Measurements from ENCODE around the gene ZRANB3.

Gene ZRANB3

DNA sequence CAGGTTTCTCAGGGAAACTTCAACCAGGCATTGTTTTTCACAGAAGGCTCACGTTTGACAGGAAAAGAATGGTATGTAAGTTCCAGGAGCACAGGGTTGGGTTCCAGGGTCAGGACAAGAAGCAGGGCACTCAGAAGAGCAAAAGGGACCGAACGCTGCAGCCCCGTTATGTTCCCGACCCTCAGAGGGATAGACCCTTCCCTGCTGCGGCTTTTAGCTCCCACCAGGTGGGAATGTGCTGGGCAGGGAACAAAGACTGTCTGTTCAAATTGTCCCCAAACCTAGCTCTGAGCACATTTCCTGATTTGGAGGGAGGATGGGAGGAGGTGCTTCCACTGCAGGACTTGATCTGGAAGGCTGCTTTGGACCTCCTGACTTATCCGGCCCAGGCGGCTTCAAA lies 348.8 kb downstream of the ZRANB3 start:
- Histone ChIP-seq H3K9ac (ENCODE audit: low read length) (no peak overlapping the region), H3K4me3 (ENCODE audit: low read length) (no peak overlapping the region), H3K27ac (ENCODE audit: low read depth, low read length) (no peak overlapping the region), H3K36me3 (ENCODE audit: control insufficient read depth, insufficient read depth, low read length) (no peaks in the 10 kb centered on the region), H3K4me1 (ENCODE audit: control insufficient read depth, insufficient read depth, low read length) (no peaks in the 10 kb centered on the region), H3K27me3 (ENCODE audit: control insufficient read depth, insufficient read depth, low read length) (no peaks in the 10 kb centered on the region)

GRCh38 chr2:135179689-135180088 lies 351.3 kb downstream of the ZRANB3 start:
- Histone ChIP-seq H3K9ac (ENCODE audit: low read length) (no peak overlapping the region), H3K4me3 (ENCODE audit: low read length) (no peak overlapping the region), H3K27me3 (ENCODE audit: control insufficient read depth, insufficient read depth, low read length) (no peaks in the 10 kb centered on the region), H3K36me3 (ENCODE audit: control insufficient read depth, insufficient read depth, low read length) (no peaks in the 10 kb centered on the region), H3K4me1 (ENCODE audit: control insufficient read depth, insufficient read depth, low read length) (no peaks in the 10 kb centered on the region), H3K27ac (ENCODE audit: low read depth, low read length) (no peak overlapping the region)

GRCh38 chr2:135175177-135175576 lies 355.8 kb downstream of the ZRANB3 start:
- no peaks in the 10 kb centered on the region for H3K4me1 ChIP-seq (ENCODE audit: control insufficient read depth, insufficient read depth, low read length)
- H3K9ac ChIP-seq (ENCODE audit: low read length), result no peak overlapping the region
- H3K27me3 ChIP-seq (ENCODE audit: control insufficient read depth, insufficient read depth, low read length), result no peaks in the 10 kb centered on the region
- H3K36me3 ChIP-seq (ENCODE audit: control insufficient read depth, insufficient read depth, low read length), result peaks cover 4% of the 10 kb centered on the region
- H3K27ac ChIP-seq (ENCODE audit: low read depth, low read length), result no peak overlapping the region
- H3K4me3 ChIP-seq (ENCODE audit: low read length), result no peak overlapping the region

- Histone ChIP-seq H3K27ac (ENCODE audit: low read depth, low read length) (no peak overlapping the region), H3K9ac (ENCODE audit: low read length) (no peak overlapping the region), H3K27me3 (ENCODE audit: control insufficient read depth, insufficient read depth, low read length) (no peaks in the 10 kb centered on the region), H3K4me1 (ENCODE audit: control insufficient read depth, insufficient read depth, low read length) (no peaks in the 10 kb centered on the region), H3K4me3 (ENCODE audit: low read length) (no peak overlapping the region), H3K36me3 (ENCODE audit: control insufficient read depth, insufficient read depth, low read length) (peaks cover 4% of the 10 kb centered on the region)
These were observed 356.3 kb downstream of the ZRANB3 start for GRCh38 chr2:135174810-135175093.

DNA sequence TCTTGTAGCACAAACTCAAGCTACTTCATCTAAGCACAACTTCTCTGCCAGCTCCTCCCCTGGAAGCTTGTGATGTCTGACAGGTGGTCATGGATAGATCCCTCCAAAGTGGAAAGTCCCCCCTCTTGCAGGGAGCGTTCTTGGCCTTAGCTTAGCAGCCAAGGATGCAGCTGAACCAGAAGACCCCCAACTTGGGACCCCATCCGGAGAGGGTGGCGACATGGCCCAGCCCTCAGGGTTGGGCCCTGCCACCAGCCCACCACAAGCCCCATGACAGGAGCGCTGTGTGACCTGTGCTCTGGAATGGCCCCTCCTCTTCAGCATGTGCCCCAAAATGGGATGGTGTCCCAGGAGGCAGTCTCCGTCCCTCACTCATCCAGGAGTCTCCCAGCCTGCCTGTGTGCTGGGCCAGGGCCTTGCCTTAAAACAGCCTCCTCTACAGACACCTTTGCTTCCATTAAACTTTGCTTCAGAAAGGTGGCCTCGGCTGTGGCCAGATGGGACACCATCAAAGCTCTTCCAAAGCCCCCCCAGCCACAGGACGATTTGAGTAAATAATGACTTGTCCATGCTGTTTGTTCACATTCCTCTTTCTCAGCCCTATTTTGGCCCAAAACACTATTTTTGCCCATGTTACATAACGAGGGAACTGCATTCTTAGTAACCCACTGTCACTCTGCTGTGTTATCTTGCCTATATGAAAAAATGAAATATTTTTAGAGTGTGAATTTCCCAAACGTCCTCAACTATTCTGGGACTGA lies 356.8 kb downstream of the ZRANB3 start:
- H3K27ac ChIP-seq (ENCODE audit: low read depth, low read length), result no peak overlapping the region
- peaks cover 7% of the 10 kb centered on the region for H3K36me3 ChIP-seq (ENCODE audit: control insufficient read depth, insufficient read depth, low read length)
- no peaks in the 10 kb centered on the region for H3K4me1 ChIP-seq (ENCODE audit: control insufficient read depth, insufficient read depth, low read length)
- H3K9ac ChIP-seq (ENCODE audit: low read length), result no peak overlapping the region
- no peak overlapping the region for H3K4me3 ChIP-seq (ENCODE audit: low read length)
- no peaks in the 10 kb centered on the region for H3K27me3 ChIP-seq (ENCODE audit: control insufficient read depth, insufficient read depth, low read length)

DNA sequence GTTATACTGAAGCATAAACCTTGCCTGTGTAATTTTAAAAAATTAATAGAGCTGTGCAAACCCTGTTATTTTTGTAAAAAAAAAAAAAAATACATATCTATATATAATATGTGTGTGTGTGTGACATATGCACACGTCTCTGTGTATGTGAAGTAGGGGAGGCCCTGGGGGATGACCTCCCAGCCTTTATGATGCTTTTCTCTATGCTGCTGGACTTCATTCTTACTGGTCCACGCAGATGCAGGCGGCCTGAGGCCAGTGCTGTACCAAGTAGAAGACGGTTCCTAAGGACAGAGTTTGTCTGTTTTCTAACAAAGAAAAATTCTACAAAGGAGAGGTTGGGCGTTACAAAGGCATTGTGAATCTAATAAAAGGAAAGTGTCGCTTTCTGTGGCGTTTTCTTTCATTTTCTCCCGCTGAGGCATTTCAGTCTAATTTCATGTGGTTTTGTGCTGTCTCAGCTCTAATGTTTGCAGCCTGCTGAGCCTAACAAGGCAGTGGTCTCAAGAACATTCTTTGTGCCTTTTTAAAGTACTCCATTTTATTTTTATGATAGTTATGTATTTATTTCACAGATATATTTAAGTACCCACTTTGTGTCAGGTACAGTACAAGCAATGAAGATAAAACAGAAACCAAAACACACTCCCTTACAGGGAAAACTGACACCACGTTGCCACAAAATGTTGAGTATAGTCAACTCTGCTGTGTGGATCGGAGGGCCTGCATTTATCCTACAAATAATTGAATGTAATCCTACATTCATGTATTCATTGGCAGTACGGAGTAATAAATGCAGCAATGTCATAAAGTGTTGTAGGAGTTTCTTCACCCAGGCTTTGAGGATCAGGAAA lies 360.9 kb downstream of the ZRANB3 start:
- Histone ChIP-seq H3K27ac (ENCODE audit: low read depth, low read length) (no peak overlapping the region), H3K4me3 (ENCODE audit: low read length) (no peak overlapping the region), H3K27me3 (ENCODE audit: control insufficient read depth, insufficient read depth, low read length) (no peaks in the 10 kb centered on the region), H3K4me1 (ENCODE audit: control insufficient read depth, insufficient read depth, low read length) (no peaks in the 10 kb centered on the region), H3K9ac (ENCODE audit: low read length) (no peak overlapping the region), H3K36me3 (ENCODE audit: control insufficient read depth, insufficient read depth, low read length) (peaks cover 14% of the 10 kb centered on the region)

DNA sequence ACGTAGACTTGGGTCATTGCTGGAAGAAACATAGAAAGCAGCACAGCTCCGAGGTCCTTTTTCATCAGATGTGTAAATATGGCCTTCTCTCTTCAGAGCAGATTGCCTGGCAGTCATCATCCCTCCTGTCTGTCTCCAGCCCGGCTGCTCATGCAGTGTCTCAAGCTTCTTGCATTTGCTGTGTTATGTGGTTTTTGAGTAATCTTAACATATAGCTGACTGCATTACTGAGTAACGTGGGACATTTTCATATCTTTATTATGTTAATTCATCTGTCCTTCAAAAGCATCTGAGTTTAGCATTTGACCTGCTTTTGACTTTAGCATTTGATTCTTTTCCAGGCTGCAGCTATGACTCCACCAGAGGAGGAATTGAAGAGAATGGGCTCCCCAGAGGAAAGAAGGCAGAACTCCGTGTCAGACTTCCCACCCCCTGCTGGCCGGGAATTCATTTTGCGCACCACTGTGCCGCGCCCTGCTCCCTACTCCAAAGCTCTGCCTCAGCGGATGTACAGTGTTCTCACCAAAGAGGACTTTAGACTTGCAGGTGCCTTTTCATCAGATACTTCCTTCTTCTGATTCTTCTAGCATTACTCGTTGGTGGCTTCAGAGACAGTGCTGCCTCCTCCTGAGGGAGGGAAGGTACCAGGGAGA lies 362.7 kb downstream of the ZRANB3 start:
- H3K27me3 ChIP-seq (ENCODE audit: control insufficient read depth, insufficient read depth, low read length), result no peaks in the 10 kb centered on the region
- H3K4me3 ChIP-seq (ENCODE audit: low read length), result no peak overlapping the region
- H3K36me3 ChIP-seq (ENCODE audit: control insufficient read depth, insufficient read depth, low read length), result peaks cover 19% of the 10 kb centered on the region
- no peak overlapping the region for H3K27ac ChIP-seq (ENCODE audit: low read depth, low read length)
- no peak overlapping the region for H3K9ac ChIP-seq (ENCODE audit: low read length)
- H3K4me1 ChIP-seq (ENCODE audit: control insufficient read depth, insufficient read depth, low read length), result no peaks in the 10 kb centered on the region

- no peaks in the 10 kb centered on the region for H3K27me3 ChIP-seq (ENCODE audit: control insufficient read depth, insufficient read depth, low read length)
- H3K36me3 ChIP-seq (ENCODE audit: control insufficient read depth, insufficient read depth, low read length), result peaks cover 23% of the 10 kb centered on the region
- no peak overlapping the region for H3K27ac ChIP-seq (ENCODE audit: low read depth, low read length)
- no peak overlapping the region for H3K9ac ChIP-seq (ENCODE audit: low read length)
- no peaks in the 10 kb centered on the region for H3K4me1 ChIP-seq (ENCODE audit: control insufficient read depth, insufficient read depth, low read length)
- H3K4me3 ChIP-seq (ENCODE audit: low read length), result no peak overlapping the region
These were observed 363.7 kb downstream of the ZRANB3 start for GRCh38 chr2:135167273-135167672.

GRCh38 chr2:135164431-135164830 lies 366.6 kb downstream of the ZRANB3 start:
- no peak overlapping the region for H3K27ac ChIP-seq (ENCODE audit: low read depth, low read length)
- no peak overlapping the region for H3K9ac ChIP-seq (ENCODE audit: low read length)
- H3K36me3 ChIP-seq (ENCODE audit: control insufficient read depth, insufficient read depth, low read length), result peaks cover 18% of the 10 kb centered on the region
- no peaks in the 10 kb centered on the region for H3K27me3 ChIP-seq (ENCODE audit: control insufficient read depth, insufficient read depth, low read length)
- no peak overlapping the region for H3K4me3 ChIP-seq (ENCODE audit: low read length)
- no peaks in the 10 kb centered on the region for H3K4me1 ChIP-seq (ENCODE audit: control insufficient read depth, insufficient read depth, low read length)

DNA sequence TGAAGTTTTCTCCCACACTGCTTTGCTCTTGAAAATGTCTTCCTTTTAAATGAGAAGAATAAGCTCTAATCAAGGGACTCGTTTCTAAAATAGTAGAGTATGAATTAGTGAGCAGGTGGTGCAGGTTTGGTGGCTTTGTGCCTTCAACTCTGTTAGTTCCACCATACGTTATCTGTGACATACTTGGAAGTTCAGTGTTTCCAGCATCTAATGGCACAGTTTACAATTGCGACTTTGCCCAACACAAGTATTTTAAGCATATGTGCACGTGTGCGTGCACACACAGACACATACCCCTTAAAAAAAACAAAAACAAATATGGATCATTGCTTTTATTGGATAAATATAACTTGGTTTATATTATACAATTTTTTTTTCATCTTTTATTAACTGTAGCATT lies 367.1 kb downstream of the ZRANB3 start:
- Histone ChIP-seq H3K27me3 (ENCODE audit: control insufficient read depth, insufficient read depth, low read length) (no peaks in the 10 kb centered on the region), H3K4me3 (ENCODE audit: low read length) (no peak overlapping the region), H3K27ac (ENCODE audit: low read depth, low read length) (no peak overlapping the region), H3K4me1 (ENCODE audit: control insufficient read depth, insufficient read depth, low read length) (no peaks in the 10 kb centered on the region), H3K36me3 (ENCODE audit: control insufficient read depth, insufficient read depth, low read length) (peaks cover 13% of the 10 kb centered on the region), H3K9ac (ENCODE audit: low read length) (no peak overlapping the region)

GRCh38 chr2:135163306-135163705 lies 367.7 kb downstream of the ZRANB3 start:
- Histone ChIP-seq H3K36me3 (ENCODE audit: control insufficient read depth, insufficient read depth, low read length) (peaks cover 12% of the 10 kb centered on the region), H3K27me3 (ENCODE audit: control insufficient read depth, insufficient read depth, low read length) (no peaks in the 10 kb centered on the region), H3K4me3 (ENCODE audit: low read length) (no peak overlapping the region), H3K9ac (ENCODE audit: low read length) (no peak overlapping the region), H3K4me1 (ENCODE audit: control insufficient read depth, insufficient read depth, low read length) (no peaks in the 10 kb centered on the region), H3K27ac (ENCODE audit: low read depth, low read length) (no peak overlapping the region)

- Histone ChIP-seq H3K36me3 (ENCODE audit: control insufficient read depth, insufficient read depth, low read length) (peaks cover 12% of the 10 kb centered on the region), H3K27ac (ENCODE audit: low read depth, low read length) (no peak overlapping the region), H3K27me3 (ENCODE audit: control insufficient read depth, insufficient read depth, low read length) (no peaks in the 10 kb centered on the region), H3K9ac (ENCODE audit: low read length) (no peak overlapping the region), H3K4me3 (ENCODE audit: low read length) (no peak overlapping the region), H3K4me1 (ENCODE audit: control insufficient read depth, insufficient read depth, low read length) (no peaks in the 10 kb centered on the region)
These were observed 368.2 kb downstream of the ZRANB3 start for GRCh38 chr2:135162786-135163185.

All from rectal smooth muscle tissue (tissue), 1 donor.